A673 (cell line): Measurements from ENCODE around the gene PPA2.

Experiments used
- EZH2 ChIP-seq: fragments of 200-600 bp; sonication (generic); IDR thresholded peaks from 2 replicates; pipeline ENCODE4 v1.6.1; 2017; ENCODE audit warnings: borderline replicate concordance, low read depth, mild to moderate bottlenecking, mixed read lengths, antibody characterized with exemption, low read length; ENCODE audit not compliant: poor library complexity, severe bottlenecking
- TF ChIP-seq, protein P1 (sequence below): fragments of 300-800, 200-600 bp; sonication (generic); conservative IDR thresholded peaks from 2 replicates; pipeline ENCODE4 v1.5.1; 2017; ENCODE audit warnings: low read depth, mild to moderate bottlenecking, antibody characterized with exemption, low read length, moderate library complexity, mixed read lengths

DNA sequence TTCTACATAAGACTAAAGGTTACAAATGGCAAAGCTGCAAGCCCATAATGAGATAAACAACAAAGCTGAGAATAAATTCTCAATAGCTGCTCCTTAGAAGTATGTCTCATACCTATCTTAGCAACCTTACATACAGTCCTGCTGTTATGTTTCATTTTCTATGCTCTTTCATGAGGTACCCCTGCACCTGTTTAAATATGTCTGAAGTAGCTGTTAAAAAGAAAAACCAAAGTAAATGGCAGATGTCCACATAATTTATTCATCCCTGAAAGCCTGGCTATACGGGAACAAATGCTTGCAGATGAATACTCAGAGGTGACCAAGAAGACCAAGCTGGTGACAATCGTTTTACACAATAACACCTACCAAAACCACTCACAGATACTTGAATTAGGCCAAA is 22.5 kb downstream of the PPA2 start:
- TF ChIP-seq, protein P1, sequence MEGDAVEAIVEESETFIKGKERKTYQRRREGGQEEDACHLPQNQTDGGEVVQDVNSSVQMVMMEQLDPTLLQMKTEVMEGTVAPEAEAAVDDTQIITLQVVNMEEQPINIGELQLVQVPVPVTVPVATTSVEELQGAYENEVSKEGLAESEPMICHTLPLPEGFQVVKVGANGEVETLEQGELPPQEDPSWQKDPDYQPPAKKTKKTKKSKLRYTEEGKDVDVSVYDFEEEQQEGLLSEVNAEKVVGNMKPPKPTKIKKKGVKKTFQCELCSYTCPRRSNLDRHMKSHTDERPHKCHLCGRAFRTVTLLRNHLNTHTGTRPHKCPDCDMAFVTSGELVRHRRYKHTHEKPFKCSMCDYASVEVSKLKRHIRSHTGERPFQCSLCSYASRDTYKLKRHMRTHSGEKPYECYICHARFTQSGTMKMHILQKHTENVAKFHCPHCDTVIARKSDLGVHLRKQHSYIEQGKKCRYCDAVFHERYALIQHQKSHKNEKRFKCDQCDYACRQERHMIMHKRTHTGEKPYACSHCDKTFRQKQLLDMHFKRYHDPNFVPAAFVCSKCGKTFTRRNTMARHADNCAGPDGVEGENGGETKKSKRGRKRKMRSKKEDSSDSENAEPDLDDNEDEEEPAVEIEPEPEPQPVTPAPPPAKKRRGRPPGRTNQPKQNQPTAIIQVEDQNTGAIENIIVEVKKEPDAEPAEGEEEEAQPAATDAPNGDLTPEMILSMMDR = no peak
- no peak for TF ChIP-seq EZH2
